ENCODE data around the gene MBNL2.

MBNL2 gene

DNA sequence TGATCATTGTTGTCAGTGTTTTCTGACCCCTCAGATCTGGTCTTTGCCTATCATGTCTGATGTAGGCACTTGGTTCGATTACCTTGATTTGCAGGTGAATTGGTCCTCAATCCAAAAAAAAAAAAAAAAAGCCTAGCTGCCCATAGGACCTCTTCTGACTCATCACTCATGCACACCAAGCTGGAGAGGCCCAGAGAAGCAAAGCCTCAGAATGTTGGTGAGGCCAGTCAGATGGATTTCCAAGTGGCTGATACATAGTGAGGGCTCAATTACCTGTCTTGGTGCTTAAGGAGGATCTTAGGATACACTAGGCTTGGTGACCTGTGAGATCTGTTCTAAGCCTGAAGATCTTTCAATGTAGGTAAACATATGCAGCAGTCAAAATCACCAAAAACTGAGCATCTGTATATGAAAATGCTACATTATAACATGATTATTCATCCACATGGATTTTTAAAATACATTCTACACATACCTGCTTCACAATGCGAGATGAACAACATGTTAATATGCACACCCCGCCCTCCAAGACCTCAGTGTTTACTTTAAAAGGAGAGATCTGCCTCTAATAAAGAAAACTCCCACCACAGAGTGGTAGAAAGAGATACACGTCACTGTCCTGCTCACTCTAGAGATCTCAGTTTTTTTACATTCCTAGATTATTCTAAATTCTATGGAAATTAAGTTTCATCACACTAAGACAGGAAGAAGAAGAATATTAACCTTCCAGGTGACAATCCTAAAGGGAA, 132.0 kb downstream of the MBNL2 start:
- DNase-seq = no peak

DNA sequence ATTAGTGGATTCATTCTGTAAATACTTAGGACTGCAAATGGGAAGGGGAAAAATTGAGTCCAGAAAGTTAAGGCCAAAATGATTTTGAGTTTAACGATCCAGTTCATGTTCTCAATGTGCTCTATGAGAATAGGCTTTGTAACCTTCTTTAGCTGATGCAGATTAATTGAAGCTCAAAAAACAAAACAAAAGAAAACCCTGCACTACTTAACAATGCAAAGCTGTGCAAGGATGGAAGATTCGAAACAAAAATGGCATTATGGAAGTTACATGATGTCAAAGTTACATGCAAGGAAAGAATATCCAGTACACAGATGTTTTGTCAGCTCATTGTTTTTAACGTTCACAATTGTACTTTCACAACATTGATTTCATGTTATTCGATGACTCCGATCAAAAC, 132.7 kb downstream of the MBNL2 start:
- no peak for DNase-seq

DNA sequence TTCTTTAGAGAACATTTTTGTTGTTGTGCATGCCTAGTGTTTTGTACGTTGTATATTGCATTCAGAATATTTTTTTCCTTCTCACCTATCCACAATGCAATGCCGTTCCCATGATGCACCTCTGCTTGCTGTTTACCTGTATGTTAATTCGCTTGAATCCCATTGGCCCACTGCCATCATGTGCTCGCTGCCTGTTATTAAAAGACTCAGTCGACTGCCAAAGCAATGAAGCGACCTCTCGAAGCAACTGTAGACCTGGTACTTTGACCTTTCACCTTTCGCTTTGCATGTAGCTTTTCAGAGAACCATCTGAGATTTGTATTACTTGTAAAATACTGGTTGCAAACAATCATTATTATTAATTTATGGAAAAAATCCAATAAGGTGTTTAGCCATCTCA, 134.5 kb downstream of the MBNL2 start:
- DNase-seq = no peak

DNA sequence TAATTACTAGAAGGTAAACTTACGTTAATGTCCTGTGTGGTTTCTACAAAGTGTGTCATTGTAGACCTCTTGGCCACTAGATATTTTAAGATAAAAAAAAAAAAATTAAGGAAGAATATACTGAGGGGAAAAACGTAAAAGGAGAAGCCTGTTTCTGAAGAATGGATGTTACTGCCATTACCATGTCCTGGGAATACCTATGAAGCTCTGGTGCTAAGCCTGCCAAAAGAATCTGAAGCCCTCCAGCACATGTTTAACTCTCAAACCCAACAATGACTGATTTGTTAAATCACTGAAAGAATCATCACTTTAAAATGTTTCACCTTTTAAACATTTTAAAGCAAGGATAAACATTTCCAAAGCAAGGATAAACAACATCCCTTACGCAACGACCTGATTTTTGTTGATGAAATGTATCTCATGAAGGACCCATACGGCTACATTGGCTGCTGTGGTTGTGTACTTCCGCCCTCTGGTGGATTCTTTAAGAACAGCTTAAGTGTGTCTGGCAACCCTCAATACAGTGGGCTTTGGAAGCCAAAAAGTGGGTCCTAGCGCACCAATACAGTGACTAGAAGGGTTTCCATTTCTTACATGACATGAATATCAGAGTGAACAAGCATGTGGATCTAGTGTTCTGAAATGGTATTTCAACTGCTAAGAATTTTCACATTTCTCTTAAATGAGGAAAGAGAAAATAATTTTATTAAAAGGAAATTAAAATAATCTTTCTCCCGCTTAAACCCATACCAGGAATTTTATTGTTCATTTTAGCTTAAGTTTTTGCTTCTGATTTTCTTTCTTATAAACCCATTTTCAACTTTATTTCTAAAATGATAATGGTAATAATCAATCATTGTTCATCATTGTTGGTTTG, 137.3 kb downstream of the MBNL2 start:
- DNase-seq = peak; percentile 52

DNA sequence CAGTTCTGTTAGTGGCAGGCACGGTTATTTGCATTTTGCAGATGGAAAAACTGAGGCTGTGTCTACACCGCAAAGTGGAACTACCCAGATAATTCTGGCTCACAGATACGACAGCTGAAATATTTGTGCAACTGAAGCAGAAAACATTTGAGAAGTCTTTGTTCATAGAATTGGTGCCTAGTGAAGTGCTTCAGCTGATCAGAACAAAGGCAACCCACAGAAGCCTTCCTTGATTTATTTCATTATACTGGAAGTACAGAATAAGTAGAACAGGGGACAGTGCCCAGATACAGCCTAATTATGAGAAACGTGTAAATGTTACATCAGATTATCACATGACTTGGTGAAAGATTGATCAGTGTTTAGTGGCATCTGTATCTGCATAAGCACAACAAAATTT, 138.5 kb downstream of the MBNL2 start:
- no peak for DNase-seq

DNA sequence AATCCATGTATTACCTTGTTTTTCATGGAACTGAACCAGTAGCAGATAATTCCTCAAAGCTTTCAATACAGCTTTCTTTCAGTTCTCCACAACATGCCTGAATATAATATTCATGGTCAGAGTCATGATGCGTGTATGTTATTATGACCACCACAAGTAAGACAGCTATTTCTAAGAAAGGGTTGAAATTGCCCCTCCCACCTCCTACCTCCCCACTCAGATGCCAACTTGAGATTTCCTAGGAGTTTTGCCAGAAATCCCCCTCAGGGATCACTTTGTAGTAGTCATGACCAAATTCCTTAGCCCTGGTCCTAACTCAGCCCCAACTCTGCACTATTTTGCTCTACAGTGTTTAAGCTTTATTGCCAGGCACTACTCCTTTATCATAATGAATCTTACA, 141.9 kb downstream of the MBNL2 start:
- no peak for DNase-seq

DNA sequence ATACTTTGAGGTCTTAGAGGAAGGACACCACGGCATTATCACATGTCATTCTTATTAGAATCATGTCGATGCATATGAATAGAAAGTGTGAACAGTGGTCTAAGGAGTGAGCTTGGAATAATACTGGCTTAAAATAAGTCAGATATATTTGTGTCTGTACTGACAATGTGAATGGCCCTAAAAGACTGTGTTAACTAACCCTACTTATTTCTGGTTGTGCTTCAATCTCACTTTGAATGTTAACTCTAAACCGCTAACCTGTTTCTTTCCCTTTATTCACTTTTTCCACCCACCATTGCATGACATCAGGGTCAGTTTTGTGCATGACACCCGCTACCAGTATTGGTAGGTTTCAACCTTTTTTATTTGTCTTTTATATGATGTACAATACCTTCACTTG, 142.7 kb downstream of the MBNL2 start:
- no peak for DNase-seq

DNA sequence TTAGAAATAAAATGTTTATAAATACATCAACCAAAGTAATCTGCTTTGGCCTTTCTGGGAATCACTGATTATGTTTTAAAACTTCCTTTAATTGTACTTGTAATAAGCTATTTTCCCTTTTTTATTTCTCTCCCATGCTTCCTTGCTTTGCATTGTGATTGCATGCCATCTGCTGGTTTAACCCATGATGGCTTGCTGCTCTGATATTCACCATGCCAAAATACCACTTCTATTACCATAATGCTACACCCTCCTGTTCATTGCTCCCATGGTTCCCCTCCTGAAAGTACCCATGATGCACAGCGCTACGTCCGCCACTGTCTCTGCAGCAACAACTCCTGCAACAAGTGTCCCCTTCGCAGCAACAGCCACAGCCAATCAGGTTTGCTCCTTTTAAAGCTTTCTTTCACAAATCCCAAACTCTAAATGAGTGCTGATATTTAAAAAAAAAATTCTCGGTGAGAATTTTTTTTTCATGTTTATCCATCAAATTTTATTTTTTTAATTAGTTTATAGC, 144.1 kb downstream of the MBNL2 start:
- DNase-seq = no peak

DNA sequence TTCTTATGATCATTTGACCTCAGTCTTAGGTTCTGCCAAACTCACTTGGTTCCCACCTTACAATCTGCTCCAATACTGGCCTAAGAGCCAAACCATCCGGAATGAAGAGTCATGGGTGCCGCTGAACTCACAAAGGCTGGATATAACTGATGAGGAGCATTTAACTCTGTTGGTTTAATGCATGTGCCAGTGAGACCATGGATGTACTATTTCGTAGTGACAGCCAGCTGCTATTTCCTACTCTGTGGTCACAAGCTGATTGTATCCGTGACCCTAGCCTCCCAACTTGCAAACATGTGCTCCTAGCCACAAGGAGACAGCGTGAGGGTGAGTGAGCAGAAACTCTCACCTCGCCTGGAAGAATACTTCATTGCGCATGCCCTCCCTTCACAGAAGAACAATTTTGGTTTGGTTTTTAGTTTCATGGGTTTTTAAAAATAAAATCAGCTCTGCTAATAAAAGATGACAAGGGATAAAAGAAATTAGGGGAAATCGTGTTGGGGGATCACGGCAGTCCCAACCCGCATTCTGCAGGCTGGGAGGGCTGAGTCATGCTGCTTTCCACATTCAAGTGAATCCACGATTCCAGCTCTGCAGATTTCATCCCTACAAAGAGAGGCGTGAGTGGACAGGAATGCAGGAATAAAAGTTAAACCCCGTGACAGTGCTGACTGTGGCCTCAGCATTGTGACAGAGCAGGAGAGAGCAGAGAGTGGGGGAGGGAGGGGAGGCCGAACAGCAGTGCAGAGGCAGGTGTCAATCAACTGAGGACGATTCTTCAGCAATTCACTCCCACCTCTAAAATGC, 145.1 kb downstream of the MBNL2 start:
- DNase-seq = no peak

DNA sequence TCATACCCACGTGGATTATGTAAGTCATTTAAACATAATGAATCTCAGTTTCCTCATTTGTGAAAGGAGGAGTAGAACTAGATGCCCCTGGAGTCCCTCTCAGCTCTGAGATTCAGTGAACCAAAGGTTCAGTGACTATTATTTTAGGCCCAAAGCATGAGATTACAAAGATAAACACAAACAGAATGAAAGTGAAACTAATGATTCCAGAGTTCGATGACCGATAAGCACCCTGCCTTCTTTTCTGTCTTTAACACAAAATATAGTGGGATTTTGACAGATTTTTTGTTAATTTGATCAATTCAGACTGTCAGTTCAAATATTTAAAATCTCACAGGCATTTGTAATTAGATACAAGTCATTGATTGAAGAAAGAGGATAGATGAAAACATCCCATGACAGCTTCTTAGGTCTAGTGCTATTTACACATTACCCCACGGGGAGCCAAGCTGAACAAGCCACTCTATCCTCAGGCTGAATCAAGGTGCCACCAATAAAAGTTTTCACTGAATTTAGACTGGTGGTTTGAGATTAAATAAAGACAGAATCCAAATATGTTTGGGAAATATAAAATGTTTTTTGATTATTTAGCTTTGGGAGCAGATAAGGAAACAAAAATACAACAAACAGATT, 147.2 kb downstream of the MBNL2 start:
- no peak for DNase-seq

DNA sequence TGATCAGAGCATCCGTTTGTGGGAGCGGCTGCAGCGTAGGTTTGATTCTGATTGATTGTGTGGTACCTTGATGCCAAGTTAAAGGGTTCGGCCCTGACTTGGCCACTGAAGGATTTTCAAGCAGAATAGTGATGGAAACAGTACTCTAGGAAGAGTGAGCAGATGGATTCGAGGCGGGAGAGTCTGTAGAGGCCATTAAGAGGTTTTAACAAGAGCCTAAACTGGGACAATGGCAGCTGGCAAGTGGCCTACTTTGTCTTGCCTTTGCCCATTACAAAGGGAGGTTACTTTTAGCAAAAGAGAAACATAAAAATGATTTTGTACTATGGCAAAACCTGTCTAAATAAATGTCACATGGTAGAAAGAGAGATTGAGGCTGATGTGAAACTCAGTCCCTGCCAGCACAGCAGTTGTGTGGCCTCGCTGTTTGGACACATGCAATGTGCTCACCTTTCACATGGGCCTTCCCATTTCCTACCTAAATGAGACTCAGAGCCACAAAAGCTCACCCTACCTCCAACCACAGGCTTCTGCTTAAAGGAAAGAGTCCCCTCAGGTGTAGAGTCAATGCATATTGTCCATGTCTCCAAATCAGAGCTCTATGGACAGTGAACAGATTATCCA, 149.5 kb downstream of the MBNL2 start:
- no peak for DNase-seq

DNA sequence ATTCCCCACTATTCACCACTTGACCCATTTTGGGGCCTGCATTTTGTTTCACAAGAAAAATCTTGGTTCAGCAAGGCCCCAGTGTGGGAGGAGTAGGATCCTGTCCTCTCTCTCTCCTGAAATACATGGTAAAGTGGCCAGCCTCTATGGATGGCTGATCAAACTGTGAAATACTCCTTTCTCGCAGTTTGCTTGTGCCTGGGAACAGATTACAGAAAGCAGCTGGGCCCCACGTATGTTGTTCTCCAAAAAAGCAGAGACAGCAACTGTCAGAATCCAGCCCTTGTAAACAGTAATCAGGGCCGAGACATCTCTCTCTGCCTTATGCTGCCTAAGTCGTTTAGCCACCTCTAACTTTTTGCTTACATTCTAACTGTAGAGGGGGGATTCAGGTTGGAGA, 150.8 kb downstream of the MBNL2 start:
- DNase-seq = no peak

DNA sequence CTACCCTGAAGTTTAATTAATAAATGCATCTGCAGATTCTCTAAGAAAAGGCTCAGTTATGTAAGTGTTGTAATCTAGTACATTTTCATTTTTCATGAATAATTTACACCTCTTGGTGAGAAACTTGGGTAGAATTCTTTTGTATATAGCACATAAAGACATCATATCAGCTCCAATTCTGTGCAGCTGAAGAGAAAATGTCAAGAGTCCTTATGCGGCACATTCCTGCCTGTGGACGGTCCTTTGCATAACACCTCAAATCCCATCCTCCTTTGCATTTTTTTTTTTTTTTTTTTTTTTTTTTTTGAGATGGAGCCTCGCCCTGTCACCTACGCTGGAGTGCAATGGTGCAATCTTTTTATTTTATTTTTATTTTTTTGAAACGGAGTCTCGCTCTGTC, 151.7 kb downstream of the MBNL2 start:
- no peak for DNase-seq

DNA sequence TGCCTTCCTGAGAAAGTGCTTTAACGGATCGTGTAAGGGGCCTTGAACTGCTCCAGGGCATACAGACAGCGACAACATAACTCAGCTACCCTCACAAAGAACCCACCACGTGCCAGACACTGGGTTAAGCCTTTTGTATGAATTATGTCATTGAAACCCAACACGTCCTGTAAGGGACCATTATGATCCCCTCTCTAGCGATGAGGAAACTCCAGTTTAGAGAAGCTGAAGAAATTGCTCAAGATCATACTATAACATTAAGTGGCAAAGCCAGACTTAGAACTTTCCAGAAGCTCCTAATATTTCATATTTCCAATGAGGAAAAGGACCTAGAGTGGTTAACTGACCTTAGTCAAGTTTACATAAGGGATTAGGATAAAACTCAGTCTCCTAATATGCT, 154.8 kb downstream of the MBNL2 start:
- no peak for DNase-seq

DNA sequence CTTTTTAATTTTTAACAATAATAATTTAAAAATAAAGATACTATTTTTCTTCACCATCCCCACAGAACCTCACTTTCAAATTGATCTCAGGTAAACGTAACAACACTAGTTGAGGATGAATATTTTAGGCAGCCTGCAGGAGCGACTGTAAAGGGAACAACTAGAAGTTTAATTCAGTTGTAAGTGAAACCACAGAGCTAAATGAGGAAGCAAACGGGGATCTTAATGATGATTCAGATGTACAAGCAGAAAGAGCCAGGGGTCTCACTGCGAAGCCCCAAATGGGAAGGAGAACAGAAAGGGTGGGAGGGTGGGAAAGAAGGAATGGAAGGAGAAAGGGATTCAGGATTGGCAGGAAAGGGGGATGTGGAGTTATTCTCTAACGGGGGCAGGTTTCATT, 157.3 kb downstream of the MBNL2 start:
- no peak for DNase-seq

DNA sequence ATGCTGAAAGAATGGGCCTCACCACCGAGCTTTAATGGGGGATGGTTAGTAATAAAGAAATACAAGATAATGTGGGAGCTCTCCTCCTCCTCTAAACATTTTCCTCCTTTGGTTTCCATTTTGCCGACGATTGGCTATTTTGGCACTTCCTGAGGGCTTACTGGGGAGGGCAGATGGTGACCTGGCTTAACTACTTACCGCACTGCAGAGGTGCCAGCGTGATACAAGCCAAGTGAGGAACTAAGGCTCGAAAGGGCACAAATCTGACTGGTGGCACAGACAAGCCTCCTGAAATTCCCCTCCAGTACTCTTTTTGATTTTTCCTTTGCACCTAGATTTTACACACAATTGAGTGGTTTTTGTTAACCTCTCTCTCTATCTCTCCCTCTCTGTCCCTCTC, 158.6 kb downstream of the MBNL2 start:
- DNase-seq = no peak

DNA sequence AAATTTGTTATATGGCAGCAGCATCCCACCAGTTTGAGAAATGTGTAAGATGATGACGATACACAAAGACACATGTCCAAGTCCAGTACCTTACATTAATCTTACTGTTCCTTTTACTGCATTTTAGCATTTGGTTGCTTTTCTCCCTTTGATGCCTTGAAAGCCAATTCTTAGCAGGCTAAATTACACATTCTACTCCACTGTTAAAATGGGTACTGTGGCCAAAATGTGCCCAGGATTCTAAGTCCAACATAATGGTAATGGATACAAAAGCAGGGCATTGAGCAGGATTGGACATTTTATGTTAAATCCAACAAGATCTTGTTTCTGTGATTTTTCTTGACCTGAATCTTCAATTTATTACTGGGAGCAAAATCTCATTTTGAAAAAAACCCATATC, 159.1 kb downstream of the MBNL2 start:
- DNase-seq = no peak

DNA sequence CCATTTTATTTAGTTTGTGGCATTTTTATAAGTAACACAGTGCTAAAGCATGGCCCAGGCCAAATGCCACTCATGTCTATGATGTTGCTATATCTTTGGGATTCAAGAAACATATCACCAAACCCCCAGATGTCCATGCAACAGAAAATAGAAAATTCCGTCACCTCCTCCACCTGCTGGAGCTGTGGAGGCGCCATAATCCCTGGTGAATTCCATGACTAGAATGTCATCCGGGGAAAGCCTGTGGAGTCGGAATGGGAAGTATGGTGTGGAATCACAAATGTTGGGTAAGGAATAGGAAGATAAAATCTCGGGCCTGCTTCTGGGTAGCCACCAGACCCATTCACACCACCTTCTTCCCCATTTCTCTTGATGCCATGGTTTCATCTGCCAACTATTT, 160.1 kb downstream of the MBNL2 start:
- DNase-seq = no peak

DNA sequence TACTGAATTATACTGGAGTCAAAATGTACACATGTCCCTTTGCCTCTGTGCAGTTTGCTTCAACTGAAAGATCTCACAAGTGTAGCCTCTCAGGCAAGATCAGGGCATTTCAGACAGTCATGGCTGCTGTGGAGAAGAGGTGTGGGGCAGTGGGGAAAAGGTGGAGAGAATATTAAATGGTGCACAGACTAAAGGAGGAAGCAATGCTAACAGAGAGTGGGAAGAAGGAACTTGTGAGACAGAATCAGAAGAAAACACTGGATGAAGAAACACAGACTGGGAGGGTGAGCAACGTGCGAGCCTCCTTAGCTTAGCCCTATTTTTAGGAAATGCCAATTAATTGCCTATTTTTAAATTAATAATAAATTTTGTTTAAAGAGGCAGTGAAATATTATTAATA, 162.2 kb downstream of the MBNL2 start:
- DNase-seq = no peak

DNA sequence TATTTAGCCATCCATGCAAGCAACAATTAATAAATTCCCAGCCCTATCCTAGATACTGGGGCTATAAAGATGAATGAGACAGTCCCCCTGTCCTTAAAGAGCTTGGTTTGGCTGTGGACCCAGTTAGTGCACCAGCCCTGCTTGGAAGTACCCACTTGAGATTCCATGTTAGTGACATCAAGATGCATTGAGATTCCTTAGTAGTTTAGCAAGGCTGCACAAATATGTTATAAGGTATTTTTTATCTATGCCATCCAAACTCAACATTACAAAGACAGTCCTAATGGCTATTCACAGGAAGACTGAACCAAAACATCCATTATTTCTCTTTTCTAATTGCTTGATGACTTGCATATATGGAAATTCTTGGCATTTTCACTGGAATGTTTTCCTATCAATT, 163.0 kb downstream of the MBNL2 start:
- DNase-seq = no peak

DNA sequence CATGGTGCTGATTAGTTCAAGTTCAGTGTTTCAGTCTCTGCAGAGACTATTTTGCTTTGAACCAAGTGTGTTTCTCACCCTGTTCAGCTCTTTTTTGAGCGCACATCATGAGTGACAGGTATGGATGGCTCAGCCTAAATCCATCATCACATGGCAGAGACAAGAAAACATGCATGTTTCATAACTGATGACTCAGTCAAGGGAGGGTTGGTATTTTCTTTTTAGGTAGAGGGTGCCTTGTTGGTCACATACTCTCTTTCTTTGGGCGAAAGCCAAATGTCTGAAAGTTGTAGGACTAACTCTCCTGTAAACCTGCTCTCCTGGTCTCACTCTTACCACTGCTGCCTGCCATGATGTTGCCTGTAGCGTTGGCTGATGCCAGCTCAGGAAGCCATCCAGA, 163.7 kb downstream of the MBNL2 start:
- no peak for DNase-seq

DNA sequence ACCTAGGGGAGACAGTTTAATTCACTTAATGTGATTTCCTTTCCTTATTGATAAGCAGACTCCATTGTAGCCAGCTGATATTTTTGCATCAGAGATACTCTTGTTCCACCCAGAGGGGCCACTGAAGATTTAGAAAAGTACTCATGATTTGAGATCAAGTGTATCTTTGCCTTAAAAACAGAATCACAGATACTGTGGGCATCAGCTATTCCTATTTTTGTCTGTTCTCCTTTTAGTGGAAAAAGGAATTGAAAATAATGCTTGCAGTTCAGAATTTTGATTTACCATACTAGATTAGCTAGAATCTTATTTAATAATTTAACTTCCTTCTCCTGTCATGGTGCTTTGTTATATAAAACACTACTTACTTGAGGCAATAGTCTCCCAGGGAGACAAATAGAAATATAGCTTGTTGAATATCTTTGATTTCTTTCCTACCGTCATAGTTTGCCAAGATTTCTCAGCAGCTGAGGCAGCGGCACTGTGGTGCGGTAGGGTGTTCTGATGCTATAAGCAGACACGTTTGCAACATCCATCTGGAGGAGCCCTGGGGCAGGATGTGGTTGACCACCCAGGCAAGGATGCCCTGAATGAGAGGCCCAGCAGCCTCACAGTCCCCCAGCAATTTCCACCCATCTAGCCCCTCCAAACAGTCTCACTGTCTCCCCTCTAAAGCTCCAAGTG, 164.8 kb downstream of the MBNL2 start:
- no peak for DNase-seq
